ENCODE results near the gene SALL1. TPM values are rescaled to one million over a fixed set of nuclear protein-coding genes. Genes with fewer than 3 reads are reported as not detected.

The SALL1 gene
- polyA plus RNA-seq, 1 donor (not counting 4 experiments of a cell fraction or from before 2014, with no cell fraction given): not detected

- H3K79me2 ChIP-seq (ENCODE audit: control insufficient read depth, insufficient read depth, low read length): no peaks in the 10 kb centered on the region
- no peak for DNase-seq (ENCODE audit: low read depth, low spot score)
- H3K9ac ChIP-seq (ENCODE audit: control insufficient read depth, extremely low read depth, insufficient read depth, low read length): no peak overlapping the region
- H3K27me3 ChIP-seq (ENCODE audit: control insufficient read depth, extremely low read depth, insufficient read depth, low read length): peaks cover 3% of the 10 kb centered on the region
- H3K4me3 ChIP-seq (ENCODE audit: control insufficient read depth in 2 of 3, extremely low read depth in 1 of 3, insufficient read depth in 2 of 3, low read depth in 1 of 3, low read length in 3 of 3): no peak overlapping the region
- no peak overlapping the region for H3K4me2 ChIP-seq (ENCODE audit: control insufficient read depth, extremely low read depth, insufficient read depth, low read depth, low read length)
- no peaks in the 10 kb centered on the region for H3K36me3 ChIP-seq (ENCODE audit: control insufficient read depth in 2 of 2, extremely low read depth in 1 of 2, insufficient read depth in 2 of 2, low read length in 2 of 2)
- no peaks in the 10 kb centered on the region for H3K9me1 ChIP-seq (ENCODE audit: control insufficient read depth, extremely low read depth, insufficient read depth, low read length)
- no peaks in the 10 kb centered on the region for H3K4me1 ChIP-seq (ENCODE audit: control insufficient read depth, extremely low read depth, insufficient read depth, low read length)
- TF ChIP-seq EZH2 (IDR thresholded peaks at IDR 0.05; ENCODE audit: low read length) (no peak), CTCF (optimal IDR thresholded peaks at IDR 0.05 in 1 of 3, IDR thresholded peaks at IDR 0.05 in 1 of 3, conservative IDR thresholded peaks at IDR 0.05 in 1 of 3; ENCODE audit: extremely low read depth in 1 of 3, insufficient read depth in 2 of 3, low read length in 3 of 3) (no peak)
- dilution Hi-C loops (cut with MboI; ENCODE audit: extremely low pct_ligation_motif_present, low sequenced_read_pairs): no loop called here
- H3K9me3 ChIP-seq (ENCODE audit: control insufficient read depth, low read depth, low read length): no peaks in the 10 kb centered on the region
- no peak overlapping the region for H3K27ac ChIP-seq (ENCODE audit: control insufficient read depth, insufficient read depth, low read length)
- no peaks in the 10 kb centered on the region for H4K20me1 ChIP-seq (ENCODE audit: control insufficient read depth, extremely low read depth, insufficient read depth, low read length)
- FAIRE-seq: no peak
- H2AFZ ChIP-seq (ENCODE audit: control insufficient read depth, low read length): no peak overlapping the region
Measured at GRCh38 chr16:51184702-51185433, 33.8 kb upstream of the SALL1 start.

- Histone ChIP-seq H3K9me3 (ENCODE audit: control insufficient read depth, low read depth, low read length) (no peaks in the 10 kb centered on the region), H3K9ac (ENCODE audit: control insufficient read depth, extremely low read depth, insufficient read depth, low read length) (no peak overlapping the region), H2AFZ (ENCODE audit: control insufficient read depth, low read length) (no peak overlapping the region), H3K79me2 (ENCODE audit: control insufficient read depth, insufficient read depth, low read length) (no peaks in the 10 kb centered on the region), H3K4me1 (ENCODE audit: control insufficient read depth, extremely low read depth, insufficient read depth, low read length) (no peaks in the 10 kb centered on the region), H3K4me2 (ENCODE audit: control insufficient read depth, extremely low read depth, insufficient read depth, low read depth, low read length) (no peak overlapping the region), H4K20me1 (ENCODE audit: control insufficient read depth, extremely low read depth, insufficient read depth, low read length) (no peaks in the 10 kb centered on the region), H3K4me3 (ENCODE audit: control insufficient read depth in 2 of 3, extremely low read depth in 1 of 3, insufficient read depth in 2 of 3, low read depth in 1 of 3, low read length in 3 of 3) (no peak overlapping the region), H3K27me3 (ENCODE audit: control insufficient read depth, extremely low read depth, insufficient read depth, low read length) (peaks cover 3% of the 10 kb centered on the region), H3K9me1 (ENCODE audit: control insufficient read depth, extremely low read depth, insufficient read depth, low read length) (no peaks in the 10 kb centered on the region), H3K27ac (ENCODE audit: control insufficient read depth, insufficient read depth, low read length) (no peak overlapping the region), H3K36me3 (ENCODE audit: control insufficient read depth in 2 of 2, extremely low read depth in 1 of 2, insufficient read depth in 2 of 2, low read length in 2 of 2) (no peaks in the 10 kb centered on the region)
- no peak for DNase-seq (ENCODE audit: low read depth, low spot score)
- dilution Hi-C loops (cut with MboI; ENCODE audit: extremely low pct_ligation_motif_present, low sequenced_read_pairs): no loop called here
- no peak for TF ChIP-seq EZH2 (IDR thresholded peaks at IDR 0.05; ENCODE audit: low read length)
- no peak for TF ChIP-seq CTCF (optimal IDR thresholded peaks at IDR 0.05 in 1 of 3, IDR thresholded peaks at IDR 0.05 in 1 of 3, conservative IDR thresholded peaks at IDR 0.05 in 1 of 3; ENCODE audit: extremely low read depth in 1 of 3, insufficient read depth in 2 of 3, low read length in 3 of 3)
- FAIRE-seq: no peak
Measured at GRCh38 chr16:51181503-51181811, 30.4 kb upstream of the SALL1 start.
